GM21381 (cell line): ENCODE measurements around the gene RSL24D1.
A peak's percentile ranks its signal among the peaks of the same experiment; 100 is the strongest.

Experiments
- ATAC-seq: cut with Tn5 transposase; IDR thresholded peaks from one replicate; pipeline ENCODE4 v1.9.1; 2021; ENCODE audit warnings: mild to moderate bottlenecking, moderate library complexity; ENCODE audit not compliant: unreplicated experiment

Gene RSL24D1

GRCh38 chr15:55196458-55197361 lies at the start of gene RSL24D1:
Gene RSL24D1, minus strand, starts transcription at chr15:55196941. Its CDS starts 51 bp downstream, at chr15:55196890.
- peak; percentile 96 for ATAC-seq

DNA sequence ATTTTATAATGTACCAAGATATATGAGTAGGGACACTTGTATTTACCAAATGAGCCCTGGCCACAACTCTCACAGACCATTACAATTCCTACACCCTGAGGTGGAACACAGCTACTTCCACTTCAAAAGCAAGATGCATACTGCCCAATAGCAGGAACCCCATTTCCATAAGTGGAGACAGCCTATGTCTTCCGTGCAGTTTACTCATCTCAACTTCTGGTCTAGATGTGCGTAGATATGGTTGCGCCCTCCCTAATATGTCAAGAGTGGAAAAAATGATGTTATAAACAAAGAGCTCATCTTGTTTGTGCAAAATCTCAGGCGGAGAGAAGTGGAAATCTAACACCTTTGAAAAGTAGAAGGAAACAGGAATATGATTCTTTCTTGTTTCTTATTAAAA lies 48.3 kb upstream of the RSL24D1 start:
- no peak for ATAC-seq

DNA sequence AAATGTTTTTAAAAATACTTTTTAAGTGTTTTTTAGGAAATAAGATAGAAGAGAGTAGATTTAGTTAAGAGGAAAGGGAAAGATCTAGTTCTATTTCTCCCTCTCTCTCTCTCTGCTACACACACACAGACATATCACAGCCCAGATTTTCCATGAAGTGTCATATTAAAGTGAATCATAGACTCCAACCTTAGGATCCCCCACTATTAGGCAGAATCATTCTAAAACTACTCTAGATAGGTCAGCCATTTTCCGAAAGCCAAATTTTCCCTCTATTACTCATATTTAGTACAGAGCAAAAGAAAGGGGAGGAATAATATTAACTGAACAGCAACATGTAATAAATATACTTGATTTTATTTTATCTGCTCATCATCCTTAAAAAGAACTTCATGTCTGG lies 45.1 kb upstream of the RSL24D1 start:
- ATAC-seq: no peak

DNA sequence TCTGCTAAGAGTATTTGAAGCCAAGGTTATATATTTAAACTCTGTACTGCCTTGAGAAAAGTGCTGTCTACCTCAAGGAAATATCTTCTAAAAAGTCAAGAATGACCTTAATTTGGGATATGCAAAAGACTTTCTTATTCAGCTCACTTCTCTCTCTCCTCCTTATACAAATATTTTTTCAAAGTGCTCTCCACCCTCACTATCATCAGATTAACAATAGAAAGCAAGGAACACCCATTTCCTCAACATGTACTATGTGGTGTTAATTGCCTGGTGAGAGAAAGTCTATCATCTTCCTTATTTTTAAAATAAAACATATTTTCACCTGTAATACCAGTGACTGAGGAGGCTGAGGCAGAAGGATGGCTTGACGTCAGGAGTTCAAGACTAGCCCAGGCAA lies 44.4 kb upstream of the RSL24D1 start:
- no peak for ATAC-seq

DNA sequence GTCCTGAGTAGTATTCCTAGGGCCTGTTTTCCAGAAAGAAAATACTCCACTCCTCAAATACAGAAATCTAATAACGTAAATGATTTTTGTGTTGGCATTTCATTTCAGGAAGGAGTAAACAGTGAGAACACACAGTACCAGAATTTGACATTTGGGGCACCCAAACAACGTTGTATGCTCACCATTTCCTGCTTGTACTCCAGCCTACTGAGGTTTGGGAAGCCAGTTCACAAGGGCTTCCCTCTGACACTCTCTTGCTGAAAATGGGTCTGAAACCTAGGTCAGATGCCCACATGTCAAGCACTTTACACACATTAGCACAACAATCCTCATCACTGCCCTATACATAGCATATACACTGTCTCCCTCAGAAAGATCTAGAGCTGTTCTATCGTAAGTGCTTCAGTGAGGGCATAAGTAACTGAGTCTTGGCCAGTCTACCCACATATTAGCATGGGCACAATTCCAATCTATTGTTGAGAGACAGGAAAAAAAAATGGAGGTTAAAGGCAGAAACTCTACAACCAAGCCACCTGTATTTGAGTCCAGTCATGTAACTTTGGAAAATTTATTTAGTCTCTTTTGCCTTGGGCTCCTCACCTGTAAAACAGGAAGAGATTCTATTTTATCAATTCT lies 43.5 kb upstream of the RSL24D1 start:
- ATAC-seq: no peak

GRCh38 chr15:55239440-55240124 lies 42.8 kb upstream of the RSL24D1 start:
- ATAC-seq: no peak

GRCh38 chr15:55238877-55239276 lies 42.1 kb upstream of the RSL24D1 start:
- no peak for ATAC-seq

GRCh38 chr15:55237219-55238130 lies 40.7 kb upstream of the RSL24D1 start:
- no peak for ATAC-seq

GRCh38 chr15:55235546-55236036 lies 38.9 kb upstream of the RSL24D1 start:
- no peak for ATAC-seq

DNA sequence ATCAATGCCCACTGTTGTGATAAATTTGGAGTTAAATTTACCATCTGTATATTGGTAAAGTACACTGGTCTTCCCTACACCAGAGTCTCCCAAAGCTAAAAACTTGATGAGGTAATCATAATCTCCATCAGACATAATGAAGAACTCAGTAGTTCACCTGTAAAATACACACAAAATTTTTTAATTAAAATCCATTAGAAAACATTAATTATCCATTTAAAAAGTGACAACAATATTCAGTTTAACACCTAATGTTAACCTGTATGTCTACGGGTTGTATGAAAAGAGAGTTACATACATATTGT lies 38.0 kb upstream of the RSL24D1 start:
- no peak for ATAC-seq

DNA sequence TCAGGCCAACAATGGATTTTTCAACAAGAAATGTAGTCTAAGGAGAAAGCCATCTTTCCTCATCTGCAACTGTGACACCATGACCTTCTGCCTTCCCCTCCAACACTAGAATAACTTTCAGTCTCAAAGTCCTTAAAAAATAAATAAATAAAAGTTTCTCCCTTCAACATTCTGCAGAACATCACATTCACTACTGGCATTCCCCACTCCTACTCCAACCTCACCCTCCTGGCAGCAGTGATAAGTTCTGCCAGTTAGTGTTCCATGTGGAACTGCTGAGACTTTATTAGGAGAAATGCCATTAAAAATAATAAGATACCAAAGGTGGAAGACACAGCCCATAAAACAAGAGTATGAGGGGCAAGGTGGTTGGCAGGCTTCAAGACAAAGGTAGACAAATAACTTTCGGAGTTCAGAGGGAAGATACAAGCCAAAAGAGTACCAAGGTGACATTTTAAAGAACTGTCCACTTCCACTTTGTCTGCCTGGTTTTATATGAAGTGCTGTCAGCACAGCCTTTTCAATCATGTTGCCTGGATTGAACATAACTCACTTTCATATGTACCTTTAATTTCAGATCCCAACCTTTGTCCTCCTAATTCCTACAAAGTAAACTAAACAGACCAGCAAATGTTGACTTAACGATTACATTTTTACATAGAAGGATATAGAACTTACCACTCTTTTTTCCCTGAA lies 37.5 kb upstream of the RSL24D1 start:
- no peak for ATAC-seq

DNA sequence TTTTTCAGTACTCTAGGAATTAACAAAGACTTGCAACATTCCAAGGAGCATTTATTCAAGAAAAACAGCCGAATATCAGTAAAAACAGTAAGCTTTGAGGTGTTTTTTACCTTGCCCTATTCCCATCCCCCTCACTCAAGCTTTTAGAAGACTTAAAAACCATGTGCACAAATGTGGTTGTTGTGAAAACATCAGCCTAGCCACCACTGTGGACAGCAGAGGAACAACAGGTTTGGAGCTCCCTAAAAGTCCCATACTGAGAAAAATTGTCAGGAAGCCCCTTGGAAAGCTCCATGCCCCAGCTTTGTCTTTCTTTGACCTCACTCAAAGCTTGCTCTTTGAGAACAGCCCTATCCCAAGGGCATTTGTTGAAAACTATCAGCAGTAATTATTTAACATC lies 34.7 kb upstream of the RSL24D1 start:
- ATAC-seq: no peak

DNA sequence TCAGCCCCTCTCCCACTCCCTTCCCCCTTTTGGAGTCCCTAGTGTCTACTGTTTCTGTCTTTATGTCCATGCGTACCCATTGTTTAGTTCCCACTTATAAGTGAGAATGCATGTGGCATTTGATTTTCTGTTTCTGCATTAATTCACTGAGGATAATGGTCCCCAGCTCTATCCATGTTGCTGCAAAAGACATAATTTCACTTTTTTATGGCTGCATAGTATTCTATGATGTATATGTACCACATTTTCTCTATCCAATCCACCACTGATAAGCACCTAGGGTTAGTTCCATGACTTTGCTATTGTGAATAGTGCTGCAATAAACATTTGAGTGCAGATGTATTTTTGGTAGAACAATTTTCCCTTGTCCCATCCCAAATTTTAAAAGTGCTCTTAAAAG lies 34.2 kb upstream of the RSL24D1 start:
- ATAC-seq: no peak

GRCh38 chr15:55230051-55230670 lies 33.4 kb upstream of the RSL24D1 start:
- no peak for ATAC-seq

- no peak for ATAC-seq
These were observed 29.4 kb upstream of the RSL24D1 start for GRCh38 chr15:55226127-55226526.

DNA sequence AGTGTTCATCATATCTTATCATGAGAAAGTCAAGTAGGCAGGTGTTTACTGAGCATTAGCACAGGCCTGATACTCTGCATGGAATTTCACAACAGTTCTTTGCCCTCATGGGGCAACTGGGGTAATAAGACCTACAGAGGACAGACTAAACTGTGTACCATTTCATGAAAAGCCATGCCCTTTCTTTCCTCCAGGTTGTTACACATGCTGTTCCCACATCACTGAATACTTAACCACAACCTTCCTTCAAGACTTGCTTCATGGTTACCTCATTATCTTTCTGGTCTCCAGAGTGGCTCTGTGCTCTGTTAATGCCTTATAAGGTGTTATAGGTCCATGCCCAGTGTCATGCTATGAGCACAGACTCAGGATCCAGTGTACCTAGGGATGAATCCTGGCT lies 28.2 kb upstream of the RSL24D1 start:
- ATAC-seq: peak; percentile 41

DNA sequence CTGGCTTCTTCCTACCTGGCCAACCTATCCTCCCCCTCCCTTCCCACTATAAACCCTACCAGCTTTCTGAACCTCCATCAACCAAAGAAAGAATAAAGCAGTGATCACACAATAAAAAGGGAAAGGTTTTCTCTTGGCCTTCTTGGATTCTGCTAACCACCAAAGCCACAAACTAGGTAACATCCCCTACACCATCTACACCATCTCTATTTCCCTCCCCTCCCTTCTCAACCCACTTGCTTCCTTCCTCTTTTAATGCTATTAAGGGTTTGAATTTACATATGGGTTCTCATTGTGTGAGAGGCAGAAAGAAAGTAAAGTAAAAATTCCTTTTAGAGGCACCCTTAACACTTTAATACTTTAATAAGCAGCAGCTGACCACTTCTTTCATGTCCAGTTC lies 25.8 kb upstream of the RSL24D1 start:
- ATAC-seq: peak; percentile 66

- ATAC-seq: peak; percentile 35
These were observed 24.6 kb upstream of the RSL24D1 start for GRCh38 chr15:55221090-55222011.

DNA sequence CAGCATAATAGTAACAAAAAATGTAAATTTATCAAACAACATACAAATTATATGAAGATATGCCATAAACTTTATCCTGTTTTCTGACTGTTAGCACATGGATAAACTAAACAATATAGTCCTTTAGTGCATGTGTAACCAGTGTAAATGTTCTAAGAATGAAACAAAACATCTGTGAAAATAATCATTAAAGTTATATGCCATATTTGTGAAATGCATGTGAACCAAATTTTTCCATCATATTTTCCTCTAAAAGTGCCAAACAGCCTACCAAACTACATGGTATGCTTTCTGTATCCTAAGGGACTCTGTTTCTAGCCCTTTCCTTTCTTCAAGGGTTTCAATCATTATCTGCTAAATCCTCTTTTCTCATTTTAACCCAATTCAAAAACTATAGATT lies 23.9 kb upstream of the RSL24D1 start:
- no peak for ATAC-seq
